Cardiac septum (tissue), 1 donor: ENCODE results near the gene PLAAT1. TPM values are rescaled to one million over a fixed set of nuclear protein-coding genes. Genes with fewer than 3 reads are reported as not detected.

ENCODE experiments used
- total RNA-seq: library from RNA; stranded (reverse); fragmentation: NEBNext Ultra II Directional; extraction: Animal tissue kit (Norgen Biotek cat#: 25700); gene quantifications from one replicate; pipeline ENCODE4 v1.2.1, GENCODE V29; 2021
- donor health status: DM: no; HTN: no; CAD: no.

Gene PLAAT1
- total RNA-seq, 1 donor from 2014 or later: 9.2 TPM

Other genes with a start within 250 kb of the PLAAT1 start
- not detected for gene ATP13A5, start 137.5 kb downstream of the PLAAT1 start, total RNA-seq